Neuronal stem cell (in vitro differentiated cells): ENCODE measurements around the gene ATP6V0D1.

ENCODE experiments used
- DNase-seq: peaks from one replicate; pipeline ENCODE4 v3.0.0-alpha.2; 2013; ENCODE audit warnings: low spot score
- H2AFZ ChIP-seq: one replicate; pipeline ENCODE4 v1.6.1; 2013; ENCODE audit warnings: mild to moderate bottlenecking, low read length, inconsistent platforms
- H2AK5ac ChIP-seq: 2 replicates; pipeline ENCODE4 v1.6.1; 2013; ENCODE audit warnings: low read depth, mild to moderate bottlenecking, inconsistent platforms, low read length, moderate library complexity, mixed read lengths
- H2BK120ac ChIP-seq: 2 replicates; pipeline ENCODE4 v1.6.1; 2013; ENCODE audit warnings: low read depth, mild to moderate bottlenecking, inconsistent platforms, low read length, moderate library complexity, mixed read lengths
- H2BK12ac ChIP-seq: one replicate; pipeline ENCODE4 v1.6.1; 2013; ENCODE audit warnings: low read length, inconsistent platforms
- H2BK15ac ChIP-seq: 2 replicates; pipeline ENCODE4 v1.6.1; 2013; ENCODE audit warnings: mild to moderate bottlenecking, low read length, inconsistent platforms, mixed read lengths
- H2BK5ac ChIP-seq: one replicate; pipeline ENCODE4 v1.6.1; 2013; ENCODE audit warnings: inconsistent platforms, mild to moderate bottlenecking, low read length, moderate library complexity
- H3K14ac ChIP-seq: one replicate; pipeline ENCODE4 v1.6.1; 2013; ENCODE audit warnings: low read length, inconsistent platforms
- H3K18ac ChIP-seq: 2 replicates; pipeline ENCODE4 v1.6.1; 2013; ENCODE audit warnings: low read length, inconsistent platforms
- H3K23ac ChIP-seq: 2 replicates; pipeline ENCODE4 v1.6.1; 2013; ENCODE audit warnings: low read depth, mild to moderate bottlenecking, mixed read lengths, low read length, inconsistent platforms; ENCODE audit not compliant: poor library complexity
- H3K27ac ChIP-seq: replicated peaks from 3 replicates; pipeline ENCODE4 v1.5.1; 2013; ENCODE audit warnings: low read length, inconsistent platforms
- H3K27me3 ChIP-seq, 3 experiments: 2 replicates each; pipeline ENCODE4 v1.6.1; 2013; ENCODE audit warnings: low read length in 3 of 3, mild to moderate bottlenecking in 2 of 3, inconsistent platforms in 1 of 3, low read depth in 1 of 3, mixed read lengths in 1 of 3, moderate library complexity in 1 of 3; ENCODE audit not compliant: control insufficient read depth in 3 of 3, insufficient read depth in 3 of 3
- H3K36me3 ChIP-seq, 2 donors: replicated peaks in 1 of 2; 2 replicates each; pipeline ENCODE4 v1.6.1; 2013; ENCODE audit warnings: low read length in 2 of 2; ENCODE audit not compliant: control insufficient read depth in 2 of 2, insufficient read depth in 2 of 2
- H3K4ac ChIP-seq: 2 replicates; pipeline ENCODE4 v1.6.1; 2013; ENCODE audit warnings: inconsistent platforms, mild to moderate bottlenecking, low read length, moderate library complexity
- H3K4me1 ChIP-seq, 2 donors: 1 replicate in 1 of 2; 2 replicates in 1 of 2; pipeline ENCODE4 v1.6.1; 2013; ENCODE audit warnings: low read length in 2 of 2, low read depth in 1 of 2; ENCODE audit not compliant: control insufficient read depth in 2 of 2, insufficient read depth in 1 of 2
- H3K4me2 ChIP-seq: one replicate; pipeline ENCODE4 v1.6.1; 2013; ENCODE audit warnings: mild to moderate bottlenecking, low read length, inconsistent platforms; ENCODE audit not compliant: insufficient read depth, poor library complexity, severe bottlenecking
- H3K4me3 ChIP-seq, 2 donors: 2 replicates each; pipeline ENCODE4 v1.5.1; 2013; ENCODE audit warnings: low read length in 2 of 2, mild to moderate bottlenecking in 2 of 2, inconsistent platforms in 1 of 2, moderate library complexity in 1 of 2
- H3K79me1 ChIP-seq: one replicate; pipeline ENCODE4 v1.6.1; 2013; ENCODE audit warnings: low read depth, mild to moderate bottlenecking, inconsistent platforms, low read length, moderate library complexity
- H3K9ac ChIP-seq: one replicate; pipeline ENCODE4 v1.6.1; 2013; ENCODE audit warnings: mild to moderate bottlenecking, low read depth, low read length, inconsistent platforms; ENCODE audit not compliant: poor library complexity
- H3K9me3 ChIP-seq, 2 donors: replicated peaks in 1 of 2; 2 replicates each; pipeline versions ENCODE3 to v1.6.1; 2013; ENCODE audit warnings: low read length in 2 of 2, mild to moderate bottlenecking in 2 of 2, inconsistent platforms in 1 of 2, low read depth in 1 of 2, mixed read lengths in 1 of 2, moderate library complexity in 1 of 2; ENCODE audit not compliant: control insufficient read depth in 2 of 2, insufficient read depth in 1 of 2
- H4K8ac ChIP-seq: one replicate; pipeline ENCODE4 v1.6.1; 2013; ENCODE audit warnings: low read depth, mild to moderate bottlenecking, inconsistent platforms, low read length, moderate library complexity
- H4K91ac ChIP-seq: one replicate; pipeline ENCODE4 v1.6.1; 2013; ENCODE audit warnings: low read length, low read depth, mild to moderate bottlenecking, inconsistent platforms; ENCODE audit not compliant: poor library complexity
- WGBS, 2 donors: extraction: QIAGEN DNeasy Blood & Tissue Kit; methylation state at CpG; one replicate each; pipeline ENCODE4 v1.1.7; 2013; ENCODE audit warnings: missing lambda C conversion rate in 2 of 2, mixed read lengths in 1 of 2; ENCODE audit not compliant: insufficient read length in 2 of 2, insufficient replicate concordance in 1 of 2; ENCODE audit errors: extremely low coverage in 2 of 2; 5-methylcytosine and 5-hydroxymethylcytosine counted together

ATP6V0D1 gene

DNA sequence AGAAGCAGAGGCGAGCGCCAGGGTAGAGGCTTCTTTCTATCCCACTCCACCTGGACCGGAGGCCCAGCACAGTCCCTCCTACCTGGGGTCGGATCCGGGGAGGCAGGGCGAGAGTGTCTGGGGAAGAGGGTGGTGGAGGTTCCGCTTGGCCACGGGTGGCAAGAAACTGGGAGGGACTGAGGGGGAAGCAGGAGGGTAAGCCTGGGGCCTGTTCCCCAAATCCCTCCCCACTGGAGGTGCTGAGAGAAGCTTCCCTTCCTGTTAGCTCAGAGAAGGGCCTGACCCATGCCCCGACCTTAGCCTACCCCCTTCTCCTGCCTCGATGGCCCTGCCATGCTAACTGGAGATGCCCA, 85.9 kb downstream of the ATP6V0D1 start:
- Histone ChIP-seq H2BK5ac (peak overlapping the region; percentile 56), H3K27ac (no peak overlapping the region), H3K23ac (peak overlapping the region; percentile 29), H3K9me3 (peaks cover 0 to 2% of the 10 kb centered on the region in 2 donors), H2AFZ (no peak overlapping the region), H2BK12ac (peak overlapping the region; percentile 97), H3K4ac (no peak overlapping the region), H3K9ac (peak overlapping the region; percentile 64), H3K36me3 (no peaks in the 10 kb centered on the region), H3K4me3 (no peak overlapping the region), H4K91ac (peak overlapping the region; percentile 53), H3K14ac (peak overlapping the region; percentile 49), H3K27me3 (peaks cover 11 to 39% (median 21%) of the 10 kb centered on the region in 3 experiments), H3K18ac (peak overlapping the region; percentile 90), H2AK5ac (peak overlapping the region; percentile 95), H3K79me1 (peaks cover 5% of the 10 kb centered on the region), H2BK15ac (peak overlapping the region; percentile 90), H4K8ac (peak overlapping the region; percentile 70), H2BK120ac (peak overlapping the region; percentile 63), H3K4me2 (no peak overlapping the region), H3K4me1 (peaks cover 47 to 64% of the 10 kb centered on the region in 2 donors)
- no peak for DNase-seq
- no CpG with 5 or more reads among the region's 10 CpGs for WGBS, 2 donors

DNA sequence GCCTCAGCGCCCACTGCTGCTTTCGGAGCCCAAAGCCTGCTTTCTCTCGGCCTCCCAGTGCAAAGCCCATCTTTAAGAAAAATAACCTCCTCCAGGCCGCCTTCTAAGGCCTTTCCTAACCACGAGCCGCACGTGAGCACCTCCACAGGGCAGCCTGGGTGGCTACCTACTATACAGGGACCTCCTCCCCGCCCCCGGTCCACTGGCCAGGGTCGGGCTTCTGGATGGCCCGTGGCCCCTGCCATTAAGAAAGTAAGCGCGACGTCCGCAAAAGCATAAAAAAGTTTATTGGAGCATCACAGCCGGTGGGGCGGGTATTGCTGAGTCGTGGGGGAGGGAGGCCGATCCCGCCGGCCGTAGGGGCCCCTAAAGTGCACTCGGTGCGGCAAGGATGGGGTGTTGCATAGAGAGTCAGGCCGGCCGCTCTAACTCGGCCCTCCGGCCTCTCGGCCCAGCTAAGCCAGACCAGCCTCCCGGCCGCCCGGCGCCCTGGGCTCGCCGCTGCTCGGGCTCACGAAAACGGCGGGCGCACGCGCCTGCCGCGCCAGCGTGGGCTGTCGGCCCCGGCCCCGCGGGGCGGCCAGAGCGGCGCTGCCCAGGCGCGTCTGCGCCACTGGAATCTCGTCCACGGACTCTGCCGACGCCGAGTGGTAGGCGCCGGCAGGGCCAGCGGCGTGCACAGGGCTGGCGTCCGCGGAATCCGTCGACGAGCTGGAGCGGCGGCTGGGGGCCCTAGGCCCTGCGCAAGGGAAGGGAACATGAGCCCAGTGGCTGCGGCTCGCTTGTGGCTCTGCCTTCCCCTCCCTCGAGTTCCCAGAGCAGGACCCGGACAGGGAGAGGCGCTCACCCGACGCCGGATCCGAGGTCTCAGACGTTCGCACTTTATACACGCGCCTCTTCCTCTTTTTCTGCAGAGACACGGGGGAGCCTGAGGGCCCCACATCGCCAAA, 86.5 kb downstream of the ATP6V0D1 start:
- Histone ChIP-seq H3K4me1 (peaks cover 47 to 60% of the 10 kb centered on the region in 2 donors), H3K14ac (peak overlapping the region; percentile 47), H3K4me2 (peak overlapping the region; percentile 48), H3K36me3 (no peaks in the 10 kb centered on the region), H3K18ac (peak overlapping the region; percentile 90), H3K79me1 (peaks cover 5% of the 10 kb centered on the region), H3K23ac (peak overlapping the region; percentile 76), H3K4ac (peak overlapping the region; percentile 27), H3K27ac (no peak overlapping the region), H3K27me3 (peaks cover 11 to 39% (median 21%) of the 10 kb centered on the region in 3 experiments), H2BK12ac (peak overlapping the region; percentile 97), H3K9ac (no peak overlapping the region), H2BK5ac (peak overlapping the region; percentile 69), H2AFZ (peak overlapping the region; percentile 91), H2AK5ac (peak overlapping the region; percentile 95), H3K4me3 (no peak overlapping the region), H3K9me3 (peaks cover 0 to 2% of the 10 kb centered on the region in 2 donors), H2BK15ac (peak overlapping the region; percentile 90), H4K8ac (no peak overlapping the region), H2BK120ac (peak overlapping the region; percentile 77), H4K91ac (no peak overlapping the region)
- peak; percentile 29 for DNase-seq
- WGBS, 2 donors, result no CpG with 5 or more reads among the region's 88 CpGs

DNA sequence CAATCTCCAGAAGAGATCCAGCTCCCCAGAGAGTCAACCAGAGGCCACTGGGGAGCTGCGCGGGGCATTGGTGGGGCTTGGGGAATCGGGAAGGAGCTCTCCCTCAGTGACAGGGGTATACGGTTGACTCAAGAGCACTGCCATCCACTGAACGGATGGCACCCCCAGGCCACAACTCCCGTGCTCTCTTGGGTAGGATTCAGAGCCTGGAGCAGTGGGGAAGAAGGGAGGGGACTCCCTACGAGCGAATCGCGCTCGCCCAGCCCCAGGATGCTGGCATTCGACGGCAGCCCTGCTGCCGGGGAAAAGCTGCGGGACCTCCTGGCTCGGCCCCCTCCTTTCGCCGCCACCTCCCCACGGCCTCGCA, 87.2 kb downstream of the ATP6V0D1 start:
- H4K91ac ChIP-seq, result peak overlapping the region; percentile 48
- no peak overlapping the region for H3K4ac ChIP-seq
- H3K18ac ChIP-seq, result peak overlapping the region; percentile 90
- peaks cover 5% of the 10 kb centered on the region for H3K79me1 ChIP-seq
- peak overlapping the region; percentile 75 for H3K4me2 ChIP-seq
- H2BK12ac ChIP-seq, result peak overlapping the region; percentile 47
- no CpG with 5 or more reads among the region's 20 CpGs for WGBS, 2 donors
- no peak overlapping the region for H4K8ac ChIP-seq
- H2BK5ac ChIP-seq, result peak overlapping the region; percentile 69
- peak overlapping the region; percentile 77 for H2BK120ac ChIP-seq
- no peaks in the 10 kb centered on the region for H3K36me3 ChIP-seq
- H2AFZ ChIP-seq, result peak overlapping the region; percentile 91
- peaks cover 47 to 57% of the 10 kb centered on the region in 2 donors for H3K4me1 ChIP-seq
- H2BK15ac ChIP-seq, result peak overlapping the region; percentile 90
- H3K27me3 ChIP-seq, result peaks cover 11 to 39% (median 21%) of the 10 kb centered on the region in 3 experiments
- peak overlapping the region; percentile 47 for H3K14ac ChIP-seq
- no peak overlapping the region for H3K27ac ChIP-seq
- DNase-seq, result no peak
- peak overlapping the region; percentile 76 for H3K23ac ChIP-seq
- H2AK5ac ChIP-seq, result peak overlapping the region; percentile 95
- H3K9ac ChIP-seq, result peak overlapping the region; percentile 40
- H3K9me3 ChIP-seq, result peaks cover 0 to 2% of the 10 kb centered on the region in 2 donors
- H3K4me3 ChIP-seq, result peak overlapping the region in 1 of 2 donors; percentile 20
